GM12878 (cell line): ENCODE measurements around the gene SMOC1. TPM values are rescaled to one million over a fixed set of nuclear protein-coding genes. Genes with fewer than 3 reads are reported as not detected.

Source experiments
- ATAC-seq: fragments of 200-7000 bp; cut with Tn5 transposase; 3 replicates; pipeline ENCODE4 v1.9.1; 2020; ENCODE audit warnings: mild to moderate bottlenecking, moderate library complexity
- BruUV-seq: library from RNA; stranded (reverse); fragments of 400-500 nt; replicated peaks from 2 replicates; lab custom pipeline; 2021; lab: Mats Ljungman, UMichigan
- CTCF ChIA-PET: fragments of 300-600 bp; sonication (Branson Sonifier 250); formaldehyde crosslinking; extraction: SDS; loops from one replicate; lab custom pipeline; 2021; ENCODE audit warnings: inconsistent platforms; lab: Yijun Ruan, JAX
- POLR2A ChIA-PET: fragments of 350-600 bp; formaldehyde crosslinking; extraction: SDS; loops from one replicate; lab custom pipeline; 2021; ENCODE audit warnings: inconsistent platforms; lab: Charles Lee
- RAD21 ChIA-PET: fragments of 300-600 bp; sonication (Branson Sonifier 250); formaldehyde crosslinking; loops from one replicate; lab custom pipeline; 2023; ENCODE audit warnings: antibody characterized with exemption; ENCODE audit not compliant: unreplicated experiment; lab: Charles Lee
- SMC1A ChIA-PET: fragments of 300-600 bp; sonication (Branson Sonifier 250); formaldehyde crosslinking; loops from one replicate; lab custom pipeline; 2023; ENCODE audit not compliant: unreplicated experiment, uncharacterized antibody; lab: Charles Lee
- DNase-seq: peaks from one replicate; pipeline ENCODE4 v3.0.0-alpha.2; 2011; ENCODE audit warnings: low read depth, low spot score
- FAIRE-seq: peaks from 3 replicates; lab custom pipeline; 2011; peaks lifted over from hg19 to GRCh38; lab: Jason Lieb, UNC
- H2AFZ ChIP-seq: 2 replicates; pipeline ENCODE4 v1.6.0; 2011; ENCODE audit warnings: low read depth, low read length, control low read depth; ENCODE audit not compliant: control insufficient read depth
- H3K27ac ChIP-seq: 2 replicates; pipeline ENCODE4 v1.5.1; 2011; ENCODE audit warnings: control low read depth; ENCODE audit not compliant: control insufficient read depth, insufficient read depth
- H3K27me3 ChIP-seq, 2 experiments: replicated peaks in 1 of 2; 2 replicates each; pipeline versions ENCODE4 v1.6.0 to v1.6.1; 2011; ENCODE audit warnings: low read length in 1 of 2; ENCODE audit not compliant: control insufficient read depth in 2 of 2, insufficient read depth in 2 of 2
- H3K36me3 ChIP-seq, 2 experiments: 2 replicates each; pipeline ENCODE4 v1.5.1; 2011; ENCODE audit warnings: low read length in 1 of 2; ENCODE audit not compliant: control insufficient read depth in 2 of 2, insufficient read depth in 2 of 2
- H3K4me1 ChIP-seq: 2 replicates; pipeline ENCODE4 v1.6.1; 2011; ENCODE audit warnings: mild to moderate bottlenecking, low read length, moderate library complexity, mixed read lengths; ENCODE audit not compliant: control insufficient read depth, insufficient read depth
- H3K4me2 ChIP-seq: 2 replicates; pipeline ENCODE4 v1.6.0; 2011; ENCODE audit warnings: control low read depth; ENCODE audit not compliant: control insufficient read depth, insufficient read depth
- H3K4me3 ChIP-seq: fragments of 200-600 bp; sonication (generic); 2 replicates; pipeline ENCODE4 v1.5.1; 2016
- H3K79me2 ChIP-seq: 2 replicates; pipeline ENCODE4 v1.6.0; 2011; ENCODE audit warnings: low read length; ENCODE audit not compliant: control insufficient read depth, insufficient read depth
- H3K9ac ChIP-seq: 2 replicates; pipeline ENCODE4 v1.8.0; 2011; ENCODE audit warnings: low read length, control low read depth, mixed read lengths; ENCODE audit not compliant: control insufficient read depth, insufficient read depth
- H3K9me3 ChIP-seq: replicated peaks from 3 replicates; pipeline ENCODE4 v1.5.1; 2011; ENCODE audit warnings: mild to moderate bottlenecking, low read length; ENCODE audit not compliant: control insufficient read depth, insufficient read depth
- H4K20me1 ChIP-seq: 2 replicates; pipeline ENCODE4 v1.6.0; 2011; ENCODE audit not compliant: control insufficient read depth, insufficient read depth
- CBX5 ChIP-seq: sonication (generic); IDR thresholded peaks from 2 replicates; pipeline ENCODE4 v1.6.1; 2016; ENCODE audit warnings: low read depth, moderate library complexity, mild to moderate bottlenecking, inconsistent platforms
- EP300 ChIP-seq, 2 experiments: fragments of 150-350 bp in 1 of 2; IDR thresholded peaks; 2 replicates each; pipeline ENCODE4 v1.6.1; 2011 to 2012; ENCODE audit warnings: low read depth in 2 of 2, low read length in 2 of 2, borderline replicate concordance in 1 of 2, improper control_type of control experiment in 1 of 2, inconsistent platforms in 1 of 2; ENCODE audit not compliant: control insufficient read depth in 1 of 2
- FOXM1 ChIP-seq: IDR thresholded peaks from 2 replicates; pipeline ENCODE4 v1.6.1; 2012; ENCODE audit warnings: low read depth, mild to moderate bottlenecking, inconsistent platforms, low read length, moderate library complexity
- MTA3 ChIP-seq: IDR thresholded peaks from 2 replicates; pipeline ENCODE4 v1.6.1; 2012; ENCODE audit warnings: low read length, inconsistent platforms, borderline replicate concordance
- NFXL1 ChIP-seq: fragments of 450-650 bp; IDR thresholded peaks from 2 replicates; pipeline ENCODE4 v1.6.1; 2017; ENCODE audit warnings: antibody characterized with exemption, mild to moderate bottlenecking, borderline replicate concordance
- PAX5 ChIP-seq: IDR thresholded peaks from 2 replicates; pipeline ENCODE4 v1.6.1; 2011; ENCODE audit warnings: low read depth, low read length, borderline replicate concordance
- POU2F2 ChIP-seq: IDR thresholded peaks from 3 replicates; pipeline ENCODE4 v1.6.1; 2011; ENCODE audit warnings: low read depth, mild to moderate bottlenecking, low read length, borderline replicate concordance
- RAD21 ChIP-seq: IDR thresholded peaks from 2 replicates; pipeline ENCODE4 v1.6.1; 2011; ENCODE audit warnings: mild to moderate bottlenecking, low read depth, low read length, moderate library complexity; ENCODE audit not compliant: insufficient read depth
- RFX5 ChIP-seq: IDR thresholded peaks from 2 replicates; pipeline ENCODE4 v1.6.1; 2011; ENCODE audit warnings: low read depth, low read length, improper control_type of control experiment
- RUNX3 ChIP-seq: IDR thresholded peaks from 2 replicates; pipeline ENCODE4 v1.6.1; 2012; ENCODE audit warnings: low read length, inconsistent platforms
- SREBF2 ChIP-seq: IDR thresholded peaks from 2 replicates; pipeline ENCODE4 v1.6.1; 2012; ENCODE audit warnings: mild to moderate bottlenecking, low read length
- ZNF274 ChIP-seq: IDR thresholded peaks from one replicate; pipeline ENCODE4 v1.8.0; 2011; ENCODE audit not compliant: insufficient read length, insufficient read depth
- WGBS: methylation state at CpG from one replicate; pipeline ENCODE4 v1.1.6; 2016; ENCODE audit warnings: low lambda C conversion rate; ENCODE audit not compliant: insufficient replicate concordance, insufficient coverage; ENCODE audit errors: missing lambda C conversion rate; 5-methylcytosine and 5-hydroxymethylcytosine counted together
- in situ Hi-C: fragments of 300-500 bp; cut with MboI; formaldehyde crosslinking; loops from 9 replicates; pipeline ENCODE4 v1.14.3; 2018; ENCODE audit warnings: mixed read lengths
- intact Hi-C: fragments of 100-400 bp; cut with micrococcal nuclease; formaldehyde crosslinking; loops from one replicate; pipeline ENCODE4 v1.14.2; 2022; ENCODE audit not compliant: unreplicated experiment
- polyA plus RNA-seq, 11 experiments: library from polyadenylated mRNA; depleted of rRNA in 4 of 11; unstranded in 6 of 11; stranded (reverse) in 5 of 11; fragments of >200 nt; fragmentation: Nextera tagmentation in 4 of 11; fragmentation: Illumina TruSeq in 1 of 11; extraction: Ambion mirVana in 4 of 11; extraction: Trizol in 1 of 11; gene quantifications; 1 replicate in 1 of 11; 2 replicates in 10 of 11; pipeline versions ENCODE4 v1.2.1 to v1.2.3, GENCODE V29; 2011 to 2016; ENCODE audit warnings: inconsistent platforms in 2 of 11, missing spikeins in 2 of 11, low read depth in 1 of 11
- total RNA-seq, 4 experiments: library from RNA; depleted of rRNA in 3 of 4; stranded (reverse); fragments of >200 nt in 3 of 4; fragmentation: Illumina TruSeq in 1 of 4; extraction: Trizol in 1 of 4; gene quantifications; 2 replicates each; pipeline versions ENCODE4 v1.2.1 to v1.2.3, GENCODE V29; 2013 to 2021
- TF ChIP-seq, protein P1 (sequence below): fragments of 450-650 bp; IDR thresholded peaks from 2 replicates; pipeline ENCODE4 v1.6.1; 2017; ENCODE audit warnings: low read depth, mild to moderate bottlenecking, moderate library complexity
- TF ChIP-seq, protein P2 (sequence below): fragments of 150-350 bp; IDR thresholded peaks from 2 replicates; pipeline ENCODE4 v1.6.1; 2016; ENCODE audit warnings: low read depth, low read length
- TF ChIP-seq, protein P3 (sequence below): fragments of 450-650 bp; IDR thresholded peaks from 2 replicates; pipeline ENCODE4 v1.6.1; 2017; ENCODE audit warnings: mild to moderate bottlenecking, moderate library complexity

Gene SMOC1
- total and polyA plus RNA-seq, 10 of the 15 experiments (the other 5 are each of a cell fraction or from before 2014, with no cell fraction given), result 0.03 to 0.26 (median 0.14) TPM; not detected in 7

DNA sequence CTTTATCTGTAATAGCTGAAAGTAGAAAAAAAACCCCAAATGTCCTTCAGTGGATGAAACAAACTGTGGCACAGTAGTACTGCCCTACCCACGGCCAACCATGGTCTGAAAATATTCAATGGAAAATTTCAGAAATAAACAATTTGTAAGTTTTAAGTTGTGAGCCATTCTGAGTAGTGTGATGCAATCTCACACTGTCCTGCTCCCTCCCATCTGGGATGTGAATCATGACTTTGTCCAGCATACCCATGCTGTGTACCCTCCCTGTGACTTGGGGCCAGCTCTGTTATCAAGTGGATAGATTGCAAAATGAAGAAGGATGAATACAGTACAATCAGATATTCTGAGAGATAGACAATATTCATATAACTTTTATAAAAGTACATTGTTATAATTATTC, 106.2 kb downstream of the SMOC1 start (continued):
- TF ChIP-seq FOXM1 (no peak), SREBF2 (no peak), RAD21 (no peak)
- TF ChIP-seq, protein P1, sequence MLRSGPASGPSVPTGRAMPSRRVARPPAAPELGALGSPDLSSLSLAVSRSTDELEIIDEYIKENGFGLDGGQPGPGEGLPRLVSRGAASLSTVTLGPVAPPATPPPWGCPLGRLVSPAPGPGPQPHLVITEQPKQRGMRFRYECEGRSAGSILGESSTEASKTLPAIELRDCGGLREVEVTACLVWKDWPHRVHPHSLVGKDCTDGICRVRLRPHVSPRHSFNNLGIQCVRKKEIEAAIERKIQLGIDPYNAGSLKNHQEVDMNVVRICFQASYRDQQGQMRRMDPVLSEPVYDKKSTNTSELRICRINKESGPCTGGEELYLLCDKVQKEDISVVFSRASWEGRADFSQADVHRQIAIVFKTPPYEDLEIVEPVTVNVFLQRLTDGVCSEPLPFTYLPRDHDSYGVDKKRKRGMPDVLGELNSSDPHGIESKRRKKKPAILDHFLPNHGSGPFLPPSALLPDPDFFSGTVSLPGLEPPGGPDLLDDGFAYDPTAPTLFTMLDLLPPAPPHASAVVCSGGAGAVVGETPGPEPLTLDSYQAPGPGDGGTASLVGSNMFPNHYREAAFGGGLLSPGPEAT, result no peak

DNA sequence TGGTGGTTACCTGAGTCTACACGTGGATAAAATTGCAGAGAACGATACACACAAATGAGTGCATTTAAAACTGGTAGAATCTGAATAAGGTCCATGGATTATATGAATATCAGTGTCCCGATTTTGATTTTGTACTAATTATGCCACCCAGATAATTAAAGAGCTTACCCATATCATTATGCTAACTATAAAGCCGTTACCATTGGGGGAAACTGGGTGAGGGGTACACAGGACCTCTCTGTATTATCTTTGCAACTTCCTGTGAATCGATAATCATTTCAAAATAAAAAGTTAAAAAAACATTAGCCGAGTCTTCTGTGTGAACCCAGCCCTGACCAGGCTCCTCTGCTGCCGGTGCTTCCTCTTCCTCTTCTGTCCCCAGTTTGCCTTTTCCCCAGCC, 107.1 kb downstream of the SMOC1 start:
- DNase-seq (no peak), ATAC-seq (no peak), FAIRE-seq (no peak)
- ChIA-PET CTCF (interaction anchor here (0.6 kb wide), 1 partner anchor 11 kb away, joined by 3 read pairs; no protein-coding TSS in a partner anchor), POLR2A (no interaction called here), SMC1A (no interaction called here), RAD21 (no interaction called here)
- H3K4me2 ChIP-seq, result no peak overlapping the region
- H3K4me3 ChIP-seq, result no peak overlapping the region
- in situ Hi-C loops, result no loop called here
- no peak overlapping the region for H3K9ac ChIP-seq
- no peaks in the 10 kb centered on the region for H3K4me1 ChIP-seq
- WGBS, result 18% methylated on average over 7 of the region's 7 CpGs
- BruUV-seq, result no TSS peak
- H3K27ac ChIP-seq, result no peak overlapping the region
- intact Hi-C loops, result no loop called here
- no peaks in the 10 kb centered on the region for H3K79me2 ChIP-seq
- no peaks in the 10 kb centered on the region for H3K36me3 ChIP-seq
- no peaks in the 10 kb centered on the region for H4K20me1 ChIP-seq
- H2AFZ ChIP-seq, result no peak overlapping the region
- no peaks in the 10 kb centered on the region for H3K9me3 ChIP-seq
- H3K27me3 ChIP-seq, result peaks cover 8 to 9% of the 10 kb centered on the region in 2 experiments; a peak in 3 of 4 replicates
- TF ChIP-seq POU2F2 (no peak), EP300 (IDR thresholded peaks at IDR 0.05; ENCODE audit: borderline replicate concordance in 1 of 2, control insufficient read depth in 1 of 2, low read depth in 2 of 2, low read length in 2 of 2) (no peak), RFX5 (no peak), CBX5 (no peak), PAX5 (no peak), MTA3 (no peak), ZNF274 (no peak), RUNX3 (no peak), NFXL1 (no peak)
- TF ChIP-seq, protein P2, sequence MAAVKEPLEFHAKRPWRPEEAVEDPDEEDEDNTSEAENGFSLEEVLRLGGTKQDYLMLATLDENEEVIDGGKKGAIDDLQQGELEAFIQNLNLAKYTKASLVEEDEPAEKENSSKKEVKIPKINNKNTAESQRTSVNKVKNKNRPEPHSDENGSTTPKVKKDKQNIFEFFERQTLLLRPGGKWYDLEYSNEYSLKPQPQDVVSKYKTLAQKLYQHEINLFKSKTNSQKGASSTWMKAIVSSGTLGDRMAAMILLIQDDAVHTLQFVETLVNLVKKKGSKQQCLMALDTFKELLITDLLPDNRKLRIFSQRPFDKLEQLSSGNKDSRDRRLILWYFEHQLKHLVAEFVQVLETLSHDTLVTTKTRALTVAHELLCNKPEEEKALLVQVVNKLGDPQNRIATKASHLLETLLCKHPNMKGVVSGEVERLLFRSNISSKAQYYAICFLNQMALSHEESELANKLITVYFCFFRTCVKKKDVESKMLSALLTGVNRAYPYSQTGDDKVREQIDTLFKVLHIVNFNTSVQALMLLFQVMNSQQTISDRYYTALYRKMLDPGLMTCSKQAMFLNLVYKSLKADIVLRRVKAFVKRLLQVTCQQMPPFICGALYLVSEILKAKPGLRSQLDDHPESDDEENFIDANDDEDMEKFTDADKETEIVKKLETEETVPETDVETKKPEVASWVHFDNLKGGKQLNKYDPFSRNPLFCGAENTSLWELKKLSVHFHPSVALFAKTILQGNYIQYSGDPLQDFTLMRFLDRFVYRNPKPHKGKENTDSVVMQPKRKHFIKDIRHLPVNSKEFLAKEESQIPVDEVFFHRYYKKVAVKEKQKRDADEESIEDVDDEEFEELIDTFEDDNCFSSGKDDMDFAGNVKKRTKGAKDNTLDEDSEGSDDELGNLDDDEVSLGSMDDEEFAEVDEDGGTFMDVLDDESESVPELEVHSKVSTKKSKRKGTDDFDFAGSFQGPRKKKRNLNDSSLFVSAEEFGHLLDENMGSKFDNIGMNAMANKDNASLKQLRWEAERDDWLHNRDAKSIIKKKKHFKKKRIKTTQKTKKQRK, result no peak
- TF ChIP-seq, protein P3, sequence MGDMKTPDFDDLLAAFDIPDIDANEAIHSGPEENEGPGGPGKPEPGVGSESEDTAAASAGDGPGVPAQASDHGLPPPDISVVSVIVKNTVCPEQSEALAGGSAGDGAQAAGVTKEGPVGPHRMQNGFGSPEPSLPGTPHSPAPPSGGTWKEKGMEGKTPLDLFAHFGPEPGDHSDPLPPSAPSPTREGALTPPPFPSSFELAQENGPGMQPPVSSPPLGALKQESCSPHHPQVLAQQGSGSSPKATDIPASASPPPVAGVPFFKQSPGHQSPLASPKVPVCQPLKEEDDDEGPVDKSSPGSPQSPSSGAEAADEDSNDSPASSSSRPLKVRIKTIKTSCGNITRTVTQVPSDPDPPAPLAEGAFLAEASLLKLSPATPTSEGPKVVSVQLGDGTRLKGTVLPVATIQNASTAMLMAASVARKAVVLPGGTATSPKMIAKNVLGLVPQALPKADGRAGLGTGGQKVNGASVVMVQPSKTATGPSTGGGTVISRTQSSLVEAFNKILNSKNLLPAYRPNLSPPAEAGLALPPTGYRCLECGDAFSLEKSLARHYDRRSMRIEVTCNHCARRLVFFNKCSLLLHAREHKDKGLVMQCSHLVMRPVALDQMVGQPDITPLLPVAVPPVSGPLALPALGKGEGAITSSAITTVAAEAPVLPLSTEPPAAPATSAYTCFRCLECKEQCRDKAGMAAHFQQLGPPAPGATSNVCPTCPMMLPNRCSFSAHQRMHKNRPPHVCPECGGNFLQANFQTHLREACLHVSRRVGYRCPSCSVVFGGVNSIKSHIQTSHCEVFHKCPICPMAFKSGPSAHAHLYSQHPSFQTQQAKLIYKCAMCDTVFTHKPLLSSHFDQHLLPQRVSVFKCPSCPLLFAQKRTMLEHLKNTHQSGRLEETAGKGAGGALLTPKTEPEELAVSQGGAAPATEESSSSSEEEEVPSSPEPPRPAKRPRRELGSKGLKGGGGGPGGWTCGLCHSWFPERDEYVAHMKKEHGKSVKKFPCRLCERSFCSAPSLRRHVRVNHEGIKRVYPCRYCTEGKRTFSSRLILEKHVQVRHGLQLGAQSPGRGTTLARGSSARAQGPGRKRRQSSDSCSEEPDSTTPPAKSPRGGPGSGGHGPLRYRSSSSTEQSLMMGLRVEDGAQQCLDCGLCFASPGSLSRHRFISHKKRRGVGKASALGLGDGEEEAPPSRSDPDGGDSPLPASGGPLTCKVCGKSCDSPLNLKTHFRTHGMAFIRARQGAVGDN, result no peak
